ENCODE data around the gene CLDN34. TPM values are rescaled to one million over a fixed set of nuclear protein-coding genes. Genes with fewer than 3 reads are reported as not detected.

Gene CLDN34
- total RNA-seq, 1 donor from 2014 or later, result not detected

DNA sequence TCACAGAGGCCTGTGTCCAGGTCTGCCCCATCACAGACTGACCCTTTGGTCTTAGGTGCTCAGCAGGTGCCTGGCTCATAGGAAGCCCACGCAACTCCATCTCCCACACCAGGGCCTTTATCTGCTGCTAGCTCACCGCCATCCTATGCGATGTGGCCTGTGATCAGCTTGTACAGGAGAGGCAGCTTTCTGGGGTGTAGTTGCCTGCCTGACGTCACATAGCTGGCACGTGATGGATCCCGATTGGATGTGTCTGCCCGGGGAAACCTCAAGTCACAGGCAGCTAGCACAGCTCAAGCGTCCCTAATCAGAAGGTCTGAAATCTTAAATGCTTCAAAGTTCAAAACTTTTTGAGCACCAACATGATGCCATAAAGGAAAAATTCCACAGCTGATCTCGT is 41.2 kb upstream of the CLDN34 start:
- Histone ChIP-seq H3K9me3 (no peaks in the 10 kb centered on the region), H3K4me1 (no peaks in the 10 kb centered on the region), H3K4me3 (no peak overlapping the region), H3K36me3 (no peaks in the 10 kb centered on the region), H3K27ac (no peak overlapping the region), H3K27me3 (no peaks in the 10 kb centered on the region)
- no peak for TF ChIP-seq CTCF (IDR thresholded peaks at IDR 0.05)
- no peak for DNase-seq (ENCODE audit: low spot score in 2 of 2)
- intact Hi-C loops (cut with DNase I), result no loop called here

GRCh38 chrX:9927698-9928482 is 39.3 kb upstream of the CLDN34 start:
- no peak for DNase-seq (ENCODE audit: low spot score in 2 of 2)
- intact Hi-C loops (cut with DNase I), result no loop called here
- Histone ChIP-seq H3K9me3 (no peaks in the 10 kb centered on the region), H3K36me3 (no peaks in the 10 kb centered on the region), H3K4me3 (no peak overlapping the region), H3K27me3 (no peaks in the 10 kb centered on the region), H3K27ac (no peak overlapping the region), H3K4me1 (no peaks in the 10 kb centered on the region)
- TF ChIP-seq CTCF (IDR thresholded peaks at IDR 0.05), result no peak

GRCh38 chrX:9935436-9935835 is 31.7 kb upstream of the CLDN34 start:
- no peak overlapping the region for H3K27ac ChIP-seq
- no peak overlapping the region for H3K4me3 ChIP-seq
- TF ChIP-seq CTCF (IDR thresholded peaks at IDR 0.05), result no peak
- no peaks in the 10 kb centered on the region for H3K9me3 ChIP-seq
- no peaks in the 10 kb centered on the region for H3K27me3 ChIP-seq
- no peak for DNase-seq (ENCODE audit: low spot score in 2 of 2)
- intact Hi-C loops (cut with DNase I), result no loop called here
- H3K4me1 ChIP-seq, result no peaks in the 10 kb centered on the region
- H3K36me3 ChIP-seq, result no peaks in the 10 kb centered on the region

DNA sequence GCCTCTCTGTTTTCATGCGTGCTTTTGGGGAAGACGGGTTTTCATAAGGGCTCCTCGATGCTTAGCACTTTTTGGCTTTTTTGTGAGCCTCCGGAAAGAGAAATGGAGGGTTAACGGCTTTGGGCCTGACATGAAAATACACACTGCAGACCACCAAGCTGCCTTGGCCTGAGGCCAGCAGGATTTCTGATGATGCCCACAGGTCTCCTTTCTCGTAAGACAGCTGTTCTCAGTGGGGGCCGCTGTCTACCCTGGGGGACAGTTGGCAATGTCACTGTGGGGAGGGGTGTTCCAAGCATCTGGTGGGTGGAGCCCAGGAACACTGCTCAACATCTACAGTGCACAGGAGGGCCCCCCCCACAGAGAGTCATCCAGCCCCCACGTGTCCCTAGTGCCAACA is 29.4 kb upstream of the CLDN34 start:
- Histone ChIP-seq H3K27me3 (no peaks in the 10 kb centered on the region), H3K4me1 (no peaks in the 10 kb centered on the region), H3K9me3 (no peaks in the 10 kb centered on the region), H3K36me3 (no peaks in the 10 kb centered on the region), H3K27ac (no peak overlapping the region), H3K4me3 (no peak overlapping the region)
- intact Hi-C loops (cut with DNase I), result no loop called here
- no peak for TF ChIP-seq CTCF (IDR thresholded peaks at IDR 0.05)
- no peak for DNase-seq (ENCODE audit: low spot score in 2 of 2)

DNA sequence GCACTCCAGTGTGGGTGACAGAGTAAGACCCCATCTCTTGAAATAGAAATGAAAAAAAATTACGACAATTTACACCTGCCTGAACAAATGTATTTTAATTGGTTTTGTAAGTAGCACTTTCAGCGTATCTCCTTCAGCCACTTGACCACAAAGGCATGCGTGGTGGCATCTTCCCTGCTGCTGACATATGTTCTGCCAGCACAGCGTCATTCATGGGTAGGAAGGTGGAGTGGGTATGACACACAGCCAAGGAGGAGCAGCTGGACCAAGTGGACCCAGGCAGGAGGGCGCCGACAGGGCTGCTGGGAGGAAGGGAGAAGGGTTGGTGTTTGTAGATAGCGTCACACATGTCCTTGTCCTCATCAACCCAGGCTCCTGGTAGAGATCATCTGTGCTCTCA is 28.6 kb upstream of the CLDN34 start:
- Histone ChIP-seq H3K27ac (no peak overlapping the region), H3K27me3 (no peaks in the 10 kb centered on the region), H3K9me3 (no peaks in the 10 kb centered on the region), H3K4me3 (no peak overlapping the region), H3K4me1 (no peaks in the 10 kb centered on the region), H3K36me3 (no peaks in the 10 kb centered on the region)
- TF ChIP-seq CTCF (IDR thresholded peaks at IDR 0.05), result no peak
- DNase-seq (ENCODE audit: low spot score in 2 of 2), result no peak
- intact Hi-C loops (cut with DNase I), result no loop called here

DNA sequence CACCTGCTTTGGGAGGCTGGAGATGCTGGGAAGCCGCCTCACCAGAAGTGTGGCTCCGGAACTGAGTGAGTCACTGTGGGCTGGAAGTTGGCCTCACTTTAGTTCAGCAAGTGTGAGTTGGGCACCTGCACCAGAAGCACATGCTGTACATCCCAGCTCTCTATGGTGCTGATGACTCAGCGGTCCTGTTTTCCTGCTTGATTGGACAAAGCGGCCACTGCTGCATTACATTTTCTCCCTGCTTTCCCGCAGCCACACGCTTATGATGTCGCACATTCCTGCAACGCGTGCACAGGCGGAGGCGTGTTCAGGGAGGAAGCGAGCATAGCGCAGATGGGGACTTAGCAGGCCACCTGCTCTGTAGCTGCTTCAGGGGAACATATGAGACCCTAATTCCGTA is 26.7 kb upstream of the CLDN34 start:
- Histone ChIP-seq H3K4me1 (no peaks in the 10 kb centered on the region), H3K4me3 (no peak overlapping the region), H3K36me3 (no peaks in the 10 kb centered on the region), H3K27me3 (no peaks in the 10 kb centered on the region), H3K27ac (no peak overlapping the region), H3K9me3 (no peaks in the 10 kb centered on the region)
- intact Hi-C loops (cut with DNase I), result no loop called here
- TF ChIP-seq CTCF (IDR thresholded peaks at IDR 0.05), result no peak
- DNase-seq (ENCODE audit: low spot score in 2 of 2), result no peak
